ENCODE results near the gene SGCE.

Gene SGCE

GRCh38 chr7:94588075-94588474 lies 67.9 kb downstream of the SGCE start:
- DNase-seq (ENCODE audit: insufficient read length, low spot score) (no peak), FAIRE-seq (no peak)
- no peak for TF ChIP-seq POLR2A (IDR thresholded peaks at IDR 0.05; ENCODE audit: low read depth, low read length)

- TF ChIP-seq POLR2A (IDR thresholded peaks at IDR 0.05; ENCODE audit: low read depth, low read length) = no peak
- FAIRE-seq = peak; percentile 69
- no peak for DNase-seq (ENCODE audit: insufficient read length, low spot score)
Measured at GRCh38 chr7:94584113-94584512, 71.8 kb downstream of the SGCE start.

GRCh38 chr7:94580601-94581000 lies 75.3 kb downstream of the SGCE start:
- DNase-seq (ENCODE audit: insufficient read length, low spot score) (no peak), FAIRE-seq (peak; percentile 84)
- no peak for TF ChIP-seq POLR2A (IDR thresholded peaks at IDR 0.05; ENCODE audit: low read depth, low read length)

GRCh38 chr7:94579470-94579869 lies 76.5 kb downstream of the SGCE start:
- FAIRE-seq (no peak), DNase-seq (ENCODE audit: insufficient read length, low spot score) (no peak)
- no peak for TF ChIP-seq POLR2A (IDR thresholded peaks at IDR 0.05; ENCODE audit: low read depth, low read length)

- no peak for TF ChIP-seq POLR2A (IDR thresholded peaks at IDR 0.05; ENCODE audit: low read depth, low read length)
- DNase-seq (ENCODE audit: insufficient read length, low spot score) (no peak), FAIRE-seq (no peak)
Measured at GRCh38 chr7:94578614-94579013, 77.3 kb downstream of the SGCE start.

- FAIRE-seq = no peak
- DNase-seq (ENCODE audit: insufficient read length, low spot score) = no peak
- no peak for TF ChIP-seq POLR2A (IDR thresholded peaks at IDR 0.05; ENCODE audit: low read depth, low read length)
Measured at GRCh38 chr7:94577357-94577756, 78.6 kb downstream of the SGCE start.

- no peak for FAIRE-seq
- TF ChIP-seq POLR2A (IDR thresholded peaks at IDR 0.05; ENCODE audit: low read depth, low read length) = no peak
- DNase-seq (ENCODE audit: insufficient read length, low spot score) = no peak
Measured at GRCh38 chr7:94576316-94576715, 79.6 kb downstream of the SGCE start.

GRCh38 chr7:94575646-94576045 lies 80.3 kb downstream of the SGCE start:
- FAIRE-seq (no peak), DNase-seq (ENCODE audit: insufficient read length, low spot score) (no peak)
- TF ChIP-seq POLR2A (IDR thresholded peaks at IDR 0.05; ENCODE audit: low read depth, low read length) = no peak

GRCh38 chr7:94571816-94572215 lies 84.1 kb downstream of the SGCE start:
- no peak for TF ChIP-seq POLR2A (IDR thresholded peaks at IDR 0.05; ENCODE audit: low read depth, low read length)
- no peak for DNase-seq (ENCODE audit: insufficient read length, low spot score)
- no peak for FAIRE-seq

- DNase-seq (ENCODE audit: insufficient read length, low spot score) (no peak), FAIRE-seq (no peak)
- no peak for TF ChIP-seq POLR2A (IDR thresholded peaks at IDR 0.05; ENCODE audit: low read depth, low read length)
Measured at GRCh38 chr7:94567396-94567795, 88.5 kb downstream of the SGCE start.

- no peak for FAIRE-seq
- no peak for TF ChIP-seq POLR2A (IDR thresholded peaks at IDR 0.05; ENCODE audit: low read depth, low read length)
- DNase-seq (ENCODE audit: insufficient read length, low spot score) = no peak
Measured at GRCh38 chr7:94565247-94565894, 90.6 kb downstream of the SGCE start.

- DNase-seq (ENCODE audit: insufficient read length, low spot score) (no peak), FAIRE-seq (no peak)
- no peak for TF ChIP-seq POLR2A (IDR thresholded peaks at IDR 0.05; ENCODE audit: low read depth, low read length)
Measured at GRCh38 chr7:94562525-94562924, 93.4 kb downstream of the SGCE start.

- TF ChIP-seq POLR2A (IDR thresholded peaks at IDR 0.05; ENCODE audit: low read depth, low read length) = no peak
- FAIRE-seq (peak; percentile 71), DNase-seq (ENCODE audit: insufficient read length, low spot score) (no peak)
Measured at GRCh38 chr7:94561841-94562514, 94.0 kb downstream of the SGCE start.

- no peak for DNase-seq (ENCODE audit: insufficient read length, low spot score)
- FAIRE-seq = no peak
- TF ChIP-seq POLR2A (IDR thresholded peaks at IDR 0.05; ENCODE audit: low read depth, low read length) = no peak
Measured at GRCh38 chr7:94559972-94560371, 96.0 kb downstream of the SGCE start.

GRCh38 chr7:94557215-94557614 lies 98.7 kb downstream of the SGCE start:
- TF ChIP-seq POLR2A (IDR thresholded peaks at IDR 0.05; ENCODE audit: low read depth, low read length) = no peak
- DNase-seq (ENCODE audit: insufficient read length, low spot score) (no peak), FAIRE-seq (no peak)
